HEK293 (cell line): ENCODE measurements around the gene TM9SF3.

Source experiments
- CTCF ChIA-PET: fragments of 350-600 bp; formaldehyde crosslinking; extraction: SDS; loops from one replicate; lab custom pipeline; 2021; ENCODE audit warnings: antibody characterized with exemption; lab: Yijun Ruan, JAX
- POLR2A ChIA-PET: fragments of 300-600 bp; formaldehyde crosslinking; extraction: SDS; loops from one replicate; lab custom pipeline; 2020; ENCODE audit warnings: antibody characterized with exemption, inconsistent platforms; lab: Yijun Ruan, JAX
- H3K27ac ChIP-seq: fragments of 200-500 bp; sonication (Bioruptor generic); 2 replicates; pipeline ENCODE4 v1.5.1; 2014; ENCODE audit warnings: low read depth, low read length, control low read depth, inconsistent platforms; ENCODE audit errors: extremely low read depth
- H3K36me3 ChIP-seq, 2 experiments: fragments of 200-500 bp in 1 of 2; sonication (Bioruptor generic) in 1 of 2; 1 replicate in 1 of 2; 2 replicates in 1 of 2; pipeline ENCODE4 v1.5.1; 2014 to 2017; ENCODE audit warnings: inconsistent platforms in 2 of 2, low read length in 2 of 2; ENCODE audit not compliant: control insufficient read depth in 2 of 2, insufficient read depth in 1 of 2
- H3K4me1 ChIP-seq: fragments of 200-500 bp; sonication (Bioruptor generic); 2 replicates; pipeline ENCODE4 v1.5.1; 2014; ENCODE audit warnings: mild to moderate bottlenecking, low read length, inconsistent platforms; ENCODE audit not compliant: control insufficient read depth, insufficient read depth
- H3K4me3 ChIP-seq: 2 replicates; pipeline ENCODE4 v1.5.1; 2011; ENCODE audit warnings: low read depth, mild to moderate bottlenecking, control low read depth, low read length, moderate library complexity
- H3K9me3 ChIP-seq: fragments of 200-500 bp; sonication (Bioruptor generic); 2 replicates; pipeline ENCODE4 v1.5.1; 2014; ENCODE audit warnings: low read depth, low read length, inconsistent platforms; ENCODE audit not compliant: control insufficient read depth, insufficient read depth
- GLIS1 ChIP-seq: fragments of 450-650 bp; formaldehyde crosslinking; IDR thresholded peaks from 2 replicates; pipeline ENCODE4 v1.5.1; 2016; ENCODE audit warnings: missing biosample characterization, missing genetic modification characterization
- GLIS2 ChIP-seq: fragments of 450-650 bp; formaldehyde crosslinking; IDR thresholded peaks from 2 replicates; pipeline ENCODE4 v1.5.1; 2016; ENCODE audit warnings: missing biosample characterization, missing genetic modification characterization
- IKZF3 ChIP-seq: fragments of 450-650 bp; IDR thresholded peaks from 2 replicates; pipeline ENCODE4 v1.5.0; 2018; ENCODE audit warnings: missing biosample characterization, mild to moderate bottlenecking, missing genetic modification characterization, moderate library complexity
- KLF16 ChIP-seq: fragments of 450-650 bp; formaldehyde crosslinking; IDR thresholded peaks from 2 replicates; pipeline ENCODE4 v1.5.1; 2017; ENCODE audit warnings: missing biosample characterization, missing genetic modification characterization
- MZF1 ChIP-seq: fragments of 450-650 bp; formaldehyde crosslinking; IDR thresholded peaks from 2 replicates; pipeline ENCODE4 v1.5.1; 2017; ENCODE audit warnings: missing biosample characterization, missing genetic modification characterization, borderline replicate concordance
- OVOL3 ChIP-seq: fragments of 450-650 bp; formaldehyde crosslinking; IDR thresholded peaks from 2 replicates; pipeline ENCODE4 v1.5.1; 2016; ENCODE audit warnings: missing biosample characterization, missing genetic modification characterization
- PRDM6 ChIP-seq: fragments of 450-650 bp; formaldehyde crosslinking; IDR thresholded peaks from 2 replicates; pipeline ENCODE4 v1.5.1; 2017; ENCODE audit warnings: missing biosample characterization, missing genetic modification characterization
- SP3 ChIP-seq: fragments of 450-650 bp; formaldehyde crosslinking; IDR thresholded peaks from 2 replicates; pipeline ENCODE4 v1.5.1; 2016; ENCODE audit warnings: missing biosample characterization, missing genetic modification characterization
- TCF7L2 ChIP-seq: IDR thresholded peaks from 2 replicates; pipeline ENCODE4 v1.6.1; 2011; ENCODE audit warnings: low read depth, mild to moderate bottlenecking, inconsistent platforms, low read length, moderate library complexity, borderline replicate concordance
- ZNF121 ChIP-seq: fragments of 450-650 bp; formaldehyde crosslinking; IDR thresholded peaks from 2 replicates; pipeline ENCODE4 v1.5.1; 2016; ENCODE audit warnings: missing biosample characterization, missing genetic modification characterization
- ZNF138 ChIP-seq: fragments of 450-650 bp; formaldehyde crosslinking; IDR thresholded peaks from 2 replicates; pipeline ENCODE4 v1.5.1; 2016; ENCODE audit warnings: missing biosample characterization, missing genetic modification characterization, borderline replicate concordance
- ZNF211 ChIP-seq: fragments of 450-650 bp; formaldehyde crosslinking; IDR thresholded peaks from 2 replicates; pipeline ENCODE4 v1.5.1; 2016; ENCODE audit warnings: low read depth, missing biosample characterization, missing genetic modification characterization
- ZNF221 ChIP-seq: fragments of 450-650 bp; formaldehyde crosslinking; IDR thresholded peaks from 2 replicates; pipeline ENCODE4 v1.5.1; 2017; ENCODE audit warnings: missing biosample characterization, missing genetic modification characterization, borderline replicate concordance
- ZNF280D ChIP-seq: fragments of 450-650 bp; formaldehyde crosslinking; IDR thresholded peaks from 2 replicates; pipeline ENCODE4 v1.5.1; 2016; ENCODE audit warnings: missing biosample characterization, missing genetic modification characterization
- ZNF292 ChIP-seq: fragments of 450-650 bp; formaldehyde crosslinking; IDR thresholded peaks from 2 replicates; pipeline ENCODE4 v1.5.1; 2016; ENCODE audit warnings: low read depth, missing biosample characterization, missing genetic modification characterization, borderline replicate concordance
- ZNF473 ChIP-seq: fragments of 450-650 bp; formaldehyde crosslinking; IDR thresholded peaks from 2 replicates; pipeline ENCODE4 v1.5.1; 2017; ENCODE audit warnings: missing biosample characterization, missing genetic modification characterization
- ZNF510 ChIP-seq: fragments of 450-650 bp; formaldehyde crosslinking; IDR thresholded peaks from 2 replicates; pipeline ENCODE4 v1.5.1; 2018; ENCODE audit warnings: mild to moderate bottlenecking, missing genetic modification characterization, missing biosample characterization; ENCODE audit not compliant: insufficient replicate concordance
- ZNF521 ChIP-seq: fragments of 450-650 bp; formaldehyde crosslinking; IDR thresholded peaks from 2 replicates; pipeline ENCODE4 v1.5.1; 2017; ENCODE audit warnings: missing biosample characterization, mild to moderate bottlenecking, missing genetic modification characterization
- ZNF571 ChIP-seq: fragments of 450-650 bp; formaldehyde crosslinking; IDR thresholded peaks from 2 replicates; pipeline ENCODE4 v1.5.0; 2017; ENCODE audit warnings: missing biosample characterization, missing genetic modification characterization
- ZNF596 ChIP-seq: fragments of 450-650 bp; IDR thresholded peaks from 2 replicates; pipeline ENCODE4 v1.5.0; 2018; ENCODE audit warnings: missing biosample characterization, mild to moderate bottlenecking, missing genetic modification characterization, moderate library complexity
- ZNF610 ChIP-seq: fragments of 450-650 bp; formaldehyde crosslinking; IDR thresholded peaks from 2 replicates; pipeline ENCODE4 v1.5.1; 2016; ENCODE audit warnings: missing biosample characterization, missing genetic modification characterization, borderline replicate concordance
- ZNF660 ChIP-seq: fragments of 450-650 bp; IDR thresholded peaks from 2 replicates; pipeline ENCODE4 v1.5.1; 2018; ENCODE audit warnings: missing biosample characterization, mild to moderate bottlenecking, missing genetic modification characterization
- ZNF664 ChIP-seq: fragments of 450-650 bp; formaldehyde crosslinking; IDR thresholded peaks from 2 replicates; pipeline ENCODE4 v1.5.1; 2016; ENCODE audit warnings: missing biosample characterization, missing genetic modification characterization
- ZNF785 ChIP-seq: fragments of 450-650 bp; formaldehyde crosslinking; IDR thresholded peaks from 2 replicates; pipeline ENCODE4 v1.5.1; 2016; ENCODE audit warnings: missing biosample characterization, missing genetic modification characterization
- ZSCAN30 ChIP-seq: fragments of 450-650 bp; IDR thresholded peaks from 2 replicates; pipeline ENCODE4 v1.5.1; 2018; ENCODE audit warnings: missing biosample characterization, mild to moderate bottlenecking, missing genetic modification characterization, moderate library complexity
- TF ChIP-seq, protein P1 (sequence below): fragments of 450-650 bp; formaldehyde crosslinking; IDR thresholded peaks from 2 replicates; pipeline ENCODE4 v1.5.1; 2016; ENCODE audit warnings: missing biosample characterization, missing genetic modification characterization, borderline replicate concordance

The TM9SF3 gene

GRCh38 chr10:96584474-96584873, 2.3 kb downstream of the TM9SF3 start:
- H3K27ac ChIP-seq = no peak overlapping the region
- H3K4me1 ChIP-seq = peaks cover 31% of the 10 kb centered on the region; the same call in 1 of the 2 replicates
- H3K36me3 ChIP-seq = no peaks in the 10 kb centered on the region
- no peak overlapping the region for H3K4me3 ChIP-seq
- ChIA-PET POLR2A (no interaction called here), CTCF (interaction anchor here (0.7 to 1.7 kb wide), 2 partner anchors 28 to 427 kb away, joined by 3 to 6 read pairs; no protein-coding TSS in a partner anchor)
- TF ChIP-seq ZNF121 (tag by site-specific recombination) (peak; percentile 71), ZSCAN30 (no peak), ZNF521 (tag by site-specific recombination) (no peak), ZNF660 (tag by site-specific recombination) (no peak)
- H3K9me3 ChIP-seq = no peaks in the 10 kb centered on the region

DNA sequence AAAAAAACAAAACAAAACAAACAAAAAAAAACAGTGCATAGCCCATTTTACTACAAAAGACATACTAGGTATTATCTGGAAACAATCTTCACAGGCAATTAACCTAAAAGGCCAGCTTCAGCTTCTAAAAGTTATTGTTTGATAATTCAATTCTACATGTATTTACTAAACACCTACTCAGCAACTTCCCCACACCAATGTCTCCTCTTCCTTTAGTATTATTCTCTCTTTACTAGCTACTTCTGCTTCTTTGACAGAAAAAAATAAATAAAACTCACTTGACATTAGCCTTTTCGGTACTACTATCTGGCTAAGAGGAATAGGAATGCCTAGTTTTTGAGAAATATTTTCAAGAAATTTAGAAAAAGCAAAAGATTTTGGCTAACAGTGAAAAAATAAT, 2.8 kb downstream of the TM9SF3 start:
- peaks cover 33% of the 10 kb centered on the region; the same call in 1 of the 2 replicates for H3K4me1 ChIP-seq
- no peak overlapping the region for H3K27ac ChIP-seq
- H3K9me3 ChIP-seq = no peaks in the 10 kb centered on the region
- H3K36me3 ChIP-seq = no peaks in the 10 kb centered on the region
- ChIA-PET POLR2A (no interaction called here), CTCF (interaction anchor here (0.7 kb wide), 1 partner anchor 427 kb away, joined by 3 read pairs; no protein-coding TSS in a partner anchor)
- TF ChIP-seq ZNF221 (tag by site-specific recombination) (no peak), ZNF610 (tag by site-specific recombination) (no peak), PRDM6 (tag by site-specific recombination) (peak; percentile 47; the same call in 1 of the 2 replicates), ZNF121 (tag by site-specific recombination) (no peak), TCF7L2 (no peak)
- H3K4me3 ChIP-seq = no peak overlapping the region

- no peak overlapping the region for H3K27ac ChIP-seq
- no peak for TF ChIP-seq ZNF280D (tag by site-specific recombination)
- no peak for TF ChIP-seq ZNF596 (tag by site-specific recombination)
- TF ChIP-seq, protein P1, sequence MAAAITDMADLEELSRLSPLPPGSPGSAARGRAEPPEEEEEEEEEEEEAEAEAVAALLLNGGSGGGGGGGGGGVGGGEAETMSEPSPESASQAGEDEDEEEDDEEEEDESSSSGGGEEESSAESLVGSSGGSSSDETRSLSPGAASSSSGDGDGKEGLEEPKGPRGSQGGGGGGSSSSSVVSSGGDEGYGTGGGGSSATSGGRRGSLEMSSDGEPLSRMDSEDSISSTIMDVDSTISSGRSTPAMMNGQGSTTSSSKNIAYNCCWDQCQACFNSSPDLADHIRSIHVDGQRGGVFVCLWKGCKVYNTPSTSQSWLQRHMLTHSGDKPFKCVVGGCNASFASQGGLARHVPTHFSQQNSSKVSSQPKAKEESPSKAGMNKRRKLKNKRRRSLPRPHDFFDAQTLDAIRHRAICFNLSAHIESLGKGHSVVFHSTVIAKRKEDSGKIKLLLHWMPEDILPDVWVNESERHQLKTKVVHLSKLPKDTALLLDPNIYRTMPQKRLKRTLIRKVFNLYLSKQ (tag by site-specific recombination) = no peak
- TF ChIP-seq ZNF211 = no peak
- TF ChIP-seq OVOL3 (tag by site-specific recombination) = no peak
- TF ChIP-seq ZNF785 (tag by site-specific recombination) = no peak
- TF ChIP-seq ZNF510 (tag by site-specific recombination) = no peak
- TF ChIP-seq ZNF571 (tag by site-specific recombination) = no peak
- TF ChIP-seq IKZF3 (tag by site-specific recombination) = no peak
- TF ChIP-seq ZNF473 (tag by site-specific recombination) = no peak
- no peak for TF ChIP-seq SP3 (tag by site-specific recombination)
- no peak for TF ChIP-seq MZF1
- TF ChIP-seq KLF16 (tag by site-specific recombination) = no peak
- TF ChIP-seq ZNF138 (tag by site-specific recombination) = no peak
- TF ChIP-seq ZNF664 (tag by site-specific recombination) = no peak
- TF ChIP-seq ZNF292 = no peak
- TF ChIP-seq GLIS2 = no peak
- TF ChIP-seq GLIS1 (tag by site-specific recombination) = no peak
- peaks cover 33% of the 10 kb centered on the region for H3K4me1 ChIP-seq
- ChIA-PET CTCF (interaction anchor here (1.2 kb wide), 2 partner anchors 10 to 204 kb away, joined by 3 read pairs; no protein-coding TSS in a partner anchor), POLR2A (no interaction called here)
- no peaks in the 10 kb centered on the region for H3K9me3 ChIP-seq
- H3K36me3 ChIP-seq = peaks cover 3 to 17% of the 10 kb centered on the region in 2 experiments; a peak in 2 of 3 replicates
- H3K4me3 ChIP-seq = no peak overlapping the region
Measured at GRCh38 chr10:96579133-96579532, 7.7 kb downstream of the TM9SF3 start.
